Measurements from ENCODE around the gene RNASEH1. TPM values are rescaled to one million over a fixed set of nuclear protein-coding genes. Genes with fewer than 3 reads are reported as not detected.

RNASEH1 gene
- total and polyA plus RNA-seq, 2 of the 13 experiments (the other 11 are each of a cell fraction or from before 2014, with no cell fraction given): 14.5 to 57.4 TPM

GRCh38 chr2:3558205-3559014, at the start of gene RNASEH1 (continued):
- peak; percentile 81 for TF ChIP-seq ZNF12 (CRISPR knock-in tag; IDR thresholded peaks at IDR 0.05)
- TF ChIP-seq ZNF761 (CRISPR knock-in tag; conservative IDR thresholded peaks at IDR 0.05): peak; percentile 99
- no peak for TF ChIP-seq ZNF530 (CRISPR knock-in tag; IDR thresholded peaks at IDR 0.05; ENCODE audit: low read depth)
- TF ChIP-seq SNRNP70 (IDR thresholded peaks at IDR 0.05; ENCODE audit: low read depth, low read length): no peak
- TF ChIP-seq ZNF776 (CRISPR knock-in tag; IDR thresholded peaks at IDR 0.05): peak; percentile 82
- peak; percentile 90 for TF ChIP-seq BRD4 (CRISPR knock-in tag; IDR thresholded peaks at IDR 0.05)
- TF ChIP-seq DPF2 (CRISPR knock-in tag; IDR thresholded peaks at IDR 0.05; ENCODE audit: borderline replicate concordance, low read depth): peak; percentile 36; the same call in 1 of the 2 replicates
- TF ChIP-seq ZBTB8A (CRISPR knock-in tag; IDR thresholded peaks at IDR 0.05; ENCODE audit: borderline replicate concordance, low read depth): peak; percentile 98
- TF ChIP-seq ZNF598 (CRISPR knock-in tag; IDR thresholded peaks at IDR 0.05; ENCODE audit: borderline replicate concordance): peak; percentile 66; the same call in 1 of the 2 replicates
- TF ChIP-seq ZNF615 (CRISPR knock-in tag; IDR thresholded peaks at IDR 0.05; ENCODE audit: borderline replicate concordance): 0 out of 2 replicates have a peak, but pooled peaks have one; percentile 72
- peak; percentile 28 for TF ChIP-seq SSRP1 (CRISPR knock-in tag; IDR thresholded peaks at IDR 0.05)
- peak; percentile 99 for TF ChIP-seq REPIN1 (CRISPR knock-in tag; IDR thresholded peaks at IDR 0.05; ENCODE audit: borderline replicate concordance, low read depth)
- TF ChIP-seq MXD3 (CRISPR knock-in tag; IDR thresholded peaks at IDR 0.05): peak; percentile 97; the same call in 1 of the 2 replicates
- TF ChIP-seq TMF1 (CRISPR knock-in tag; IDR thresholded peaks at IDR 0.05; ENCODE audit: low read depth): peak; percentile 84; the same call in 1 of the 2 replicates
- TF ChIP-seq HMGXB4 (CRISPR knock-in tag; IDR thresholded peaks at IDR 0.05; ENCODE audit: borderline replicate concordance in 1 of 2, low read depth in 1 of 2): peak; percentile 84 to 91
- peak; percentile 97 for TF ChIP-seq DNMT3B (CRISPR knock-in tag; conservative IDR thresholded peaks at IDR 0.05)
- TF ChIP-seq POLR2A (IDR thresholded peaks at IDR 0.05; ENCODE audit: insufficient read depth in 1 of 2, low read depth in 2 of 2, low read length in 2 of 2): peak; percentile 88 to 96
- peak; percentile 52 for TF ChIP-seq ZBTB14 (CRISPR knock-in tag; IDR thresholded peaks at IDR 0.05)
- peak; percentile 99 for TF ChIP-seq MIER3 (CRISPR knock-in tag; IDR thresholded peaks at IDR 0.05; ENCODE audit: borderline replicate concordance)
- TF ChIP-seq CEBPB (IDR thresholded peaks at IDR 0.05; ENCODE audit: borderline replicate concordance, low read depth, low read length): no peak
- TF ChIP-seq RAD51 (IDR thresholded peaks at IDR 0.05; ENCODE audit: borderline replicate concordance): no peak
- peak; percentile 29; the same call in 1 of the 2 replicates for TF ChIP-seq THAP8 (CRISPR knock-in tag; IDR thresholded peaks at IDR 0.05; ENCODE audit: borderline replicate concordance)
- peak; percentile 87; the same call in 1 of the 2 replicates for TF ChIP-seq MTF2 (CRISPR knock-in tag; IDR thresholded peaks at IDR 0.05; ENCODE audit: borderline replicate concordance)
- peak; percentile 97 for TF ChIP-seq ZNF816 (CRISPR knock-in tag; IDR thresholded peaks at IDR 0.05; ENCODE audit: borderline replicate concordance)

Measured in HepG2 (cell line).